SK-N-SH treated with all-trans-retinoic acid at 6 μM for 48 hours (cell line): Measurements from ENCODE around the gene SDK1.

Experiments
- GLIS3 ChIP-seq: fragments of 250-450 bp; sonication (Bioruptor Pico); IDR thresholded peaks from 2 replicates; pipeline ENCODE4 v1.5.0; 2020; ENCODE audit warnings: mild to moderate bottlenecking, moderate library complexity
- OSR1 ChIP-seq: fragments of 250-450 bp; sonication (Bioruptor Pico); IDR thresholded peaks from 2 replicates; pipeline ENCODE4 v1.8.0; 2022; ENCODE audit warnings: moderate library complexity, mild to moderate bottlenecking, inconsistent platforms
- PATZ1 ChIP-seq: fragments of 250-450 bp; sonication (Bioruptor Pico); IDR thresholded peaks from 2 replicates; pipeline ENCODE4 v1.8.0; 2020; ENCODE audit warnings: mild to moderate bottlenecking, moderate library complexity, borderline replicate concordance
- RARB ChIP-seq: fragments of 250-450 bp; sonication (Bioruptor Pico); IDR thresholded peaks from 2 replicates; pipeline ENCODE4 v1.8.0; 2021; ENCODE audit warnings: mild to moderate bottlenecking, moderate library complexity
- TOX ChIP-seq: fragments of 250-450 bp; sonication (Bioruptor Pico); IDR thresholded peaks from 2 replicates; pipeline ENCODE4 v1.8.0; 2021; ENCODE audit warnings: mild to moderate bottlenecking, moderate library complexity, borderline replicate concordance
- ZC3H10 ChIP-seq: fragments of 250-450 bp; sonication (Bioruptor Pico); IDR thresholded peaks from 2 replicates; pipeline ENCODE4 v1.5.1; 2021; ENCODE audit warnings: mild to moderate bottlenecking, moderate library complexity
- ZNF565 ChIP-seq: fragments of 450-650 bp; formaldehyde crosslinking; conservative IDR thresholded peaks from 2 replicates; pipeline ENCODE4 v1.5.0; 2020; ENCODE audit warnings: low read depth, mild to moderate bottlenecking, moderate library complexity

- TF ChIP-seq OSR1 (CRISPR knock-in tag) (no peak), TOX (CRISPR knock-in tag) (no peak), GLIS3 (CRISPR knock-in tag) (no peak), PATZ1 (CRISPR knock-in tag) (no peak), RARB (CRISPR knock-in tag) (no peak), ZC3H10 (CRISPR knock-in tag) (no peak), ZNF565 (CRISPR knock-in tag) (no peak)
Measured at GRCh38 chr7:3748389-3748788, 447.3 kb downstream of the SDK1 start.
